ENCODE measurements around the gene JAK3.
A peak's percentile ranks its signal among the peaks of the same experiment; 100 is the strongest.
"Not testable (repeated sequence)": the region's sequence is repeated elsewhere in the genome, so short reads cannot be mapped to it uniquely, and the experiment has no call there.

Gene JAK3

GRCh38 chr19:17847538-17848366 is at the start of gene JAK3:
JAK3 (minus strand) TSS chr19:17847982; CDS start chr19:17844417, 3,565 bp downstream.
- peak; percentile 94 to 95 for DNase-seq

- no peak for DNase-seq
Observed at GRCh38 chr19:17893766-17894165, 46.0 kb upstream of the JAK3 start.

- no peak for DNase-seq
Observed at GRCh38 chr19:17889609-17890214, 41.9 kb upstream of the JAK3 start.

- DNase-seq = no peak
Observed at GRCh38 chr19:17888260-17888659, 40.5 kb upstream of the JAK3 start.

- DNase-seq = not testable (repeated sequence)
Observed at GRCh38 chr19:17887221-17887620, 39.4 kb upstream of the JAK3 start.

- DNase-seq = no peak
Observed at GRCh38 chr19:17886515-17886914, 38.7 kb upstream of the JAK3 start.

GRCh38 chr19:17883627-17884410 is 36.0 kb upstream of the JAK3 start:
- DNase-seq = no peak

GRCh38 chr19:17881701-17882100 is 33.9 kb upstream of the JAK3 start:
- no peak for DNase-seq

- DNase-seq = no peak
Observed at GRCh38 chr19:17879466-17879865, 31.7 kb upstream of the JAK3 start.

- DNase-seq = no peak
Observed at GRCh38 chr19:17877696-17878095, 29.9 kb upstream of the JAK3 start.

- DNase-seq = no peak
Observed at GRCh38 chr19:17874758-17875135, 27.0 kb upstream of the JAK3 start.

- peak; percentile 81 to 83 for DNase-seq
Observed at GRCh38 chr19:17873786-17874757, 26.3 kb upstream of the JAK3 start.

GRCh38 chr19:17872251-17873001 is 24.6 kb upstream of the JAK3 start:
- peak; percentile 71 to 78 for DNase-seq

GRCh38 chr19:17871878-17872250 is 24.1 kb upstream of the JAK3 start, which contains the start of gene SLC5A5:
SLC5A5 (plus strand) TSS chr19:17871945; CDS start chr19:17872320, 375 bp downstream.
- peak; percentile 48 to 57 for DNase-seq

GRCh38 chr19:17871032-17871877 is 23.5 kb upstream of the JAK3 start:
- DNase-seq = no peak

- no peak for DNase-seq
Observed at GRCh38 chr19:17869114-17869608, 21.4 kb upstream of the JAK3 start.

- no peak for DNase-seq
Observed at GRCh38 chr19:17868669-17869068, 20.9 kb upstream of the JAK3 start.

- no peak for DNase-seq
Observed at GRCh38 chr19:17866964-17867486, 19.2 kb upstream of the JAK3 start.

- peak in 1 of 2 experiments; percentile 40 for DNase-seq
Observed at GRCh38 chr19:17866312-17866963, 18.7 kb upstream of the JAK3 start.

Measured in activated T-cell treated with anti-CD3 and anti-CD28 coated beads, Interleukin-2, amount 50 U/mL, for 48 hours (primary cell).